Coronary artery (tissue), 2 donors: ENCODE results near the gene FAM228A.

Experiments
- DNase-seq: peaks from one replicate; pipeline ENCODE4 v3.0.0-alpha.2; 2017; ENCODE audit warnings: low spot score
- H3K27ac ChIP-seq, 2 donors: fragments of 200-600 bp; sonication (generic); one replicate each; pipeline ENCODE4 v1.5.1; 2016 to 2019
- H3K4me3 ChIP-seq: fragments of 200-600 bp; sonication (generic); 2 replicates; pipeline ENCODE4 v1.5.1; 2016; ENCODE audit warnings: mild to moderate bottlenecking, moderate library complexity
- CTCF ChIP-seq: fragments of 200-600 bp; sonication (generic); IDR thresholded peaks from one replicate; pipeline ENCODE4 v1.5.1; 2019; ENCODE audit warnings: antibody characterized with exemption

Gene FAM228A

GRCh38 chr2:24169023-24169422, 5.8 kb upstream of the FAM228A start:
- TF ChIP-seq CTCF = no peak

DNA sequence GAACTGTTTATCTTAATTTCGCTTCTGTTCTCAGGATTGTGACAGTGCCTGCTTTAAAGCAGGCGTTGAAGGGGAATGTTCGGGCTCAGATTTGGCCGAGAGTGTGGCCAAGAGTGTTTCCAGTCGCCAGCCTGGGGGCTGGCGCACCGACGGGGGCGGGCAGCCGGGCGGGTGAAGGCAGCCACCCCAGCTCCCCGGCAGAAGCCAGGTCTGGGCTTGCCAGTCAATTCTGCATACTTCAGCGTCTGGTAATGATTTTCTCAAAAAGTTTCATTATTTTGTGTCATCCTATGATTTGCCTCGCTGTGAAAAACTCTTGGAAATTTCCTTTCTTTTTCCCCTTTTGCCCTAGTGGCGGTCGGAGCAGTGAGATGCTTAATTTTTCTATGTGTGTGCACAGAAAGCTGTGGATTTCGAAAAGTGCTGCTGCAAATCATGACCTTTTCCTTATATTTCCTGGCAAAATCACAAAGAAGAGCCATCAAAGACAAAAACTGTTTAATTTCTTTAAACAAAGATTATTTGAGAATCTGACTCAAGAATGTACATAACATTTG, 856 bp downstream of the FAM228A start:
- peak overlapping the region; percentile 24 for H3K4me3 ChIP-seq
- H3K27ac ChIP-seq = no peak overlapping the region
- no peak for TF ChIP-seq CTCF
- DNase-seq = no peak

More at GRCh38 chr2:24169023-24169422, 5.8 kb upstream of the FAM228A start:
- Histone ChIP-seq H3K4me3 (no peak overlapping the region), H3K27ac (no peak overlapping the region)
- no peak for DNase-seq

- H3K4me3 ChIP-seq = no peak overlapping the region
- no peak for TF ChIP-seq CTCF
- H3K27ac ChIP-seq = no peak overlapping the region
- no peak for DNase-seq
Measured at GRCh38 chr2:24176326-24176725, 1.5 kb downstream of the FAM228A start.

- DNase-seq = no peak
- TF ChIP-seq CTCF = no peak
- Histone ChIP-seq H3K27ac (no peak overlapping the region), H3K4me3 (no peak overlapping the region)
Measured at GRCh38 chr2:24179683-24180082, 4.8 kb downstream of the FAM228A start.

GRCh38 chr2:24181849-24182248, 7.0 kb downstream of the FAM228A start:
- no peak for TF ChIP-seq CTCF
- H3K27ac ChIP-seq = no peak overlapping the region
- no peak overlapping the region for H3K4me3 ChIP-seq
- DNase-seq = no peak

DNA sequence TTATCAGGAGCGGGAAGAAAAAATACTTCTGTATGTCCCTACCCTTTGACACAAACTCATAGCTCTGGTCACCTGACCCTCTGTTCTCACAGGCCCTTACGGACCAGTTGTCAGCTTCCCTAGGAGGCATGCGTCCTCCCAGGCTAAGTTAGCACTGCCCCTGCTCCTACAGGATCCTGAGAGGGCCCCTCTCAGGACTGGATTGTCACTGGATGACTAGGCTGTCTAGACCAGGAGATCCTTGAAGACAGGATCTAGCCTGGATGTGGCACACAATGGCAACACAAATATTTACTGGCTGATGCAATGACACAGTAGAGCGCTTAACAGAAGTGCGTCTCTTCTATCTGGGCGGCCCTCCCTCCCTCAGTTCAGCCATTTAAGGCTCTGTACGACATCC, 7.7 kb downstream of the FAM228A start:
- TF ChIP-seq CTCF = no peak
- H3K4me3 ChIP-seq = no peak overlapping the region
- no peak for DNase-seq
- no peak overlapping the region for H3K27ac ChIP-seq

GRCh38 chr2:24183366-24184069, 8.7 kb downstream of the FAM228A start:
- TF ChIP-seq CTCF = no peak
- DNase-seq = no peak
- no peak overlapping the region for H3K4me3 ChIP-seq
- no peak overlapping the region for H3K27ac ChIP-seq
